Testis (tissue), 5 donors: ENCODE measurements around the gene SMIM24. TPM values are rescaled to one million over a fixed set of nuclear protein-coding genes. Genes with fewer than 3 reads are reported as not detected.
"Not testable (repeated sequence)": the region's sequence is repeated elsewhere in the genome, so short reads cannot be mapped to it uniquely, and the experiment has no call there.

ENCODE experiments used
- DNase-seq: peaks from one replicate; pipeline ENCODE4 v3.0.0-alpha.2; 2019
- H3K27ac ChIP-seq, 2 donors: fragments of 200-600 bp; sonication (generic); one replicate each; pipeline ENCODE4 v1.5.1; 2019
- H3K27me3 ChIP-seq: fragments of 200-600 bp; sonication (generic); one replicate; pipeline ENCODE4 v1.5.1; 2019
- H3K36me3 ChIP-seq: fragments of 200-600 bp; sonication (generic); one replicate; pipeline ENCODE4 v1.5.1; 2017; ENCODE audit warnings: low read depth; ENCODE audit errors: missing control alignments
- H3K4me1 ChIP-seq: fragments of 200-600 bp; sonication (generic); one replicate; pipeline ENCODE4 v1.5.1; 2019
- H3K4me3 ChIP-seq, 2 donors: fragments of 200-600 bp; sonication (generic); one replicate each; pipeline ENCODE4 v1.5.1; 2017 to 2019
- H3K9me3 ChIP-seq: fragments of 200-600 bp; sonication (generic); one replicate; pipeline ENCODE4 v1.5.1; 2017
- CTCF ChIP-seq, 3 experiments: fragments of 450-650 bp in 2 of 3; fragments of 200-600 bp in 1 of 3; sonication (generic) in 1 of 3; IDR thresholded peaks; one replicate each; pipeline ENCODE4 v1.5.1; 2016 to 2019; ENCODE audit warnings: antibody characterized with exemption in 3 of 3, mild to moderate bottlenecking in 2 of 3, moderate library complexity in 1 of 3
- POLR2A ChIP-seq: fragments of 450-650 bp; IDR thresholded peaks from one replicate; pipeline ENCODE4 v1.6.1; 2017; ENCODE audit warnings: antibody characterized with exemption, mild to moderate bottlenecking, moderate library complexity
- WGBS, 2 donors: methylation state at CpG; one replicate each; pipeline ENCODE4 v1.1.5; 2018; 5-methylcytosine and 5-hydroxymethylcytosine counted together
- intact Hi-C: fragments of 100-400 bp; cut with DNase I; formaldehyde crosslinking; loops from one replicate; pipeline ENCODE4 v1.15.1; 2023; ENCODE audit warnings: low total_unique reads
- long read RNA-seq, 2 donors: transcript quantifications; one replicate each; lab custom pipeline, GENCODE V29; 2026
- polyA plus RNA-seq: library from polyadenylated mRNA; stranded (reverse); fragments of 350-450 nt; fragmentation: Illumina TruSeq; extraction: RNeasy Lipid Tissue Mini Kit (QIAGEN cat#74804); gene quantifications from one replicate; pipeline ENCODE4 v1.2.3, GENCODE V29; 2014; ENCODE audit warnings: low read depth, low replicate concordance; ENCODE audit not compliant: insufficient read depth
- total RNA-seq, 2 donors: library from RNA; depleted of rRNA; stranded (reverse); fragments of >200 nt; gene quantifications; one replicate each; pipeline ENCODE4 v1.2.3, GENCODE V29; 2016

SMIM24 gene
- total RNA-seq, result 1 to 10 TPM; 1.3 to 3.1 TPM
- polyA plus RNA-seq, result 10.1 TPM
- long read RNA-seq, donor 1, transcript SMIM24-201 (4 exons, 1,329 nt), result major isoform, 7 of 7 reads
- long read RNA-seq, donor 1, partial matches to known transcripts, result 0 of 7 reads
- long read RNA-seq, donor 1, other reads (novel, unspliced or antisense), result 0 of 7 reads
- long read RNA-seq, donor 2, partial matches to known transcripts, result 0 of 2 reads
- long read RNA-seq, donor 2, other reads (novel, unspliced or antisense), result 0 of 2 reads

DNA sequence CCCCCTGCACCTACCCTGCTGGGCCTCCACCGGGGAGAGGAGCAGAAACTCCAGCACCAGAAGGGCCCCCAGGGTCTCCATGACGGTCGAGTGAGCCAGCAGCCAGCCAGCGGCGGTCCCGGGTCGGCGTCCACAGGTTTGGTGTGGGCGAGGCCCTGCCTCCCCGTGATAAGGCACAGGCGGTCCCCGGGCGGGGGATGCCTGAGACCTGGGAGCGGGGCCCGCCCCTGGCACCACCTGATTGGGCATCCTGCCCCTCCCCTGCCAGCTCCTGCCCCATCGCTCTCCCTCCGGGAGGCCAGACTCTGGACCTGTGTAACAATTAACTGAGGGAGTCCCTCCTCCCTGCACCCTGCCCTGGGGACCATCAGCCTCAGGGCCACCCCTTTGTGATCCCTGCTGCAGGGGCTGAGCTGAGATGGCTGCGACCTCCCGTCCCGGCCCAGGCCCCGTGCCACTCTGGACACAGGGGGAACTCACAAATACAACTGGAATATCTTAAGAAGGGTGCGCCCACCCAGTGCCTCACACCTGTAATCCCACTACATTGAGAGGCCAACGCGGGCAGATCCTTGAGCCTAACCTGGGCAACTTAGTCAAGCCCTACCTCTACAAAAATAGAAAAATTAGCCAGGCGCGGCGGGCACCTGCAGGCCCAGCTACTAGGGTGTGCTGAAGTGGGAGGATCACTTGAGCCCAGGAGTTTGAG lies at the start of gene SMIM24:
Gene SMIM24, minus strand, starts transcription at position 143 of the 709 bp plus-strand sequence. Its CDS starts 62 bp downstream, at position 81.
- intact Hi-C loops, result no loop called here
- 42% methylated on average over 10 to 20 of the region's 27 CpGs for WGBS, 2 donors
- no peak within 1 kb of the TSS for H3K4me3 ChIP-seq
- H3K36me3 ChIP-seq, result no peaks in the 10 kb centered on the region
- no peaks in the 10 kb centered on the region for H3K9me3 ChIP-seq
- no peak within 1 kb of the TSS for H3K27ac ChIP-seq
- no peaks in the 10 kb centered on the region for H3K27me3 ChIP-seq
- no peaks in the 10 kb centered on the region for H3K4me1 ChIP-seq
- no peak for DNase-seq
- TF ChIP-seq CTCF (IDR thresholded peaks at IDR 0.05), result no peak
- no peak for TF ChIP-seq POLR2A

GRCh38 chr19:3529299-3529698 lies 49.0 kb upstream of the SMIM24 start:
- H3K9me3 ChIP-seq, H3K27me3 ChIP-seq, H3K4me3 ChIP-seq, H3K36me3 ChIP-seq, DNase-seq, intact Hi-C loops, H3K27ac ChIP-seq: not testable (repeated sequence)
- H3K4me1 ChIP-seq, result peaks cover 10% of the 10 kb centered on the region
- 91 to 95% methylated on average over 7 of the region's 7 CpGs for WGBS, 2 donors

DNA sequence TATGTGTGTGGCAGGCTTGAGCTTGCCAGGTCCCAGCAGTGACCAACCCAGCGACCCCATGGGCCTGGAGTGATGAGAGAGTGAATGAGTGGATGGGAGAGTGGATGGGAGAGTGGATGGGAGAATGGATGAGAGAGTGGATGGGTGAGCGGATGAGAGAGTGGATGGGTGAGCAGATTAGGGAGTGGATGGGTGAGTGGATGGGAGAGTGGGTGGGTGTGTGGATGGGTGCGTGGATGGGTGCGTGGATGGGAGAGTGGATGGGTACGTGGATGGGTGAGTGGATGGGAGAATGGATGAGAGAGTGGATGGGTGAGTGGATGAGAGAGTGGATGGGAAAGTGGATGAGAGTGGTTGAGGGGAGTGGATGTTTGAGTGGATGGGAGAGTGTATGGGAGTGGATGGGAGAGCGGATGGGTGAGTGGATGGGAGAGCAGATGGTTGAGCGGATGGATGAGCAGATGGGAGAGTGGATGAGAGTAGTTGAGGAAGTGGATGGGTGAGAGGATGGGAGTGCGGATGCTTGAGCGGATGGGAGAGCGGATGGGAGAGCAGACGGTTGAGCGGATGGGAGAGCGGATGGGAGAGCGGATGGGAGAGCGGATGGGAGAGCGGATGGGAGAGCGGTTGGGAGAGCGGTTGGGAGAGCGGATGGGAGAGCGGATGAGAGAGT lies 48.4 kb upstream of the SMIM24 start:
- Histone ChIP-seq H3K27ac (no peak overlapping the region), H3K27me3 (no peaks in the 10 kb centered on the region), H3K36me3 (no peaks in the 10 kb centered on the region), H3K4me3 (no peak overlapping the region), H3K4me1 (peaks cover 9% of the 10 kb centered on the region), H3K9me3 (no peaks in the 10 kb centered on the region)
- 93% methylated on average over 20 of the region's 20 CpGs for WGBS, 2 donors
- TF ChIP-seq CTCF (IDR thresholded peaks at IDR 0.05) (no peak), POLR2A (no peak)
- no peak for DNase-seq
- intact Hi-C loops, result no loop called here

- DNase-seq, result no peak
- Histone ChIP-seq H3K36me3 (no peaks in the 10 kb centered on the region), H3K27me3 (no peaks in the 10 kb centered on the region), H3K4me3 (no peak overlapping the region), H3K9me3 (no peaks in the 10 kb centered on the region), H3K4me1 (peaks cover 3% of the 10 kb centered on the region), H3K27ac (no peak overlapping the region)
- intact Hi-C loops, result no loop called here
- TF ChIP-seq POLR2A (no peak), CTCF (IDR thresholded peaks at IDR 0.05) (no peak)
- WGBS, 2 donors, result 97 to 98% methylated on average over 8 to 14 of the region's 14 CpGs
Observed at GRCh38 chr19:3528080-3528479, 47.8 kb upstream of the SMIM24 start.

DNA sequence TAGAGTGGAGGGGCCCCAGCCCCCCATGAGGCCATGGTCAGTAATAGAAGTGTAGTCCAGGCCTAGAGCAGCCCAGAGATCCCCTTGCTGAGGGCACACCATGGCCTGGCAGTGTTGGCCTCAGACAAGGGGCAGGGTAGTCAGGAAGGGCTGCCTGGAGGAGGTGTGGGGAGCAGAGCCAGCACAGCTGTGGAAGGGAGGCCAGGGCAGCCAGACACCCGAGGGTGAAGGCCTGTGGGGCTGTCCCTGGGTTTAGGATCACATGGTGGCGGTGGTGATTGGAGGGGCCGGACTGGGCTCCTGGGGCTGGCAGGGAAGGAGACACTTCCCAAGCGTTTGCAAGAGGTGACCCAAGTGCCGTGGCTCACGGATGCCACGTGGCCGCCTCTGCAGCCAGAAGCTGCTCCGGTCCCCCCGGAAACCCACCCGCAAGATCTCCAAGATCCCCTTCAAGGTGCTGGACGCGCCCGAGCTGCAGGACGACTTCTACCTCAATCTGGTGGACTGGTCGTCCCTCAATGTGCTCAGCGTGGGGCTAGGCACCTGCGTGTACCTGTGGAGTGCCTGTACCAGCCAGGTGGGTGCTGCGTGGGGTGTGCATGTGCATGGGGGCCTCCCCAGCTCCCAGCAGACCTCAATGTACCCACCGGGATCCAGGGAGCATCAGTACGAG lies 47.0 kb upstream of the SMIM24 start:
- TF ChIP-seq POLR2A (no peak), CTCF (IDR thresholded peaks at IDR 0.05) (no peak)
- H3K4me1 ChIP-seq, result no peaks in the 10 kb centered on the region
- no peak overlapping the region for H3K27ac ChIP-seq
- H3K27me3 ChIP-seq, result no peaks in the 10 kb centered on the region
- H3K9me3 ChIP-seq, result no peaks in the 10 kb centered on the region
- H3K36me3 ChIP-seq, result no peaks in the 10 kb centered on the region
- intact Hi-C loops, result no loop called here
- no peak for DNase-seq
- no peak overlapping the region for H3K4me3 ChIP-seq
- 81 to 91% methylated on average over 4 to 21 of the region's 21 CpGs for WGBS, 2 donors
